IMR-90 (cell line): Measurements from ENCODE around the gene PAPPA. TPM values are rescaled to one million over a fixed set of nuclear protein-coding genes. Genes with fewer than 3 reads are reported as not detected.

Experiments used
- ATAC-seq: fragments of 200-7000 bp; cut with Tn5 transposase; 2 replicates; pipeline ENCODE4 v1.9.1; 2020; ENCODE audit warnings: low read depth, mild to moderate bottlenecking, moderate library complexity
- BruUV-seq: library from RNA; stranded (reverse); fragments of 400-500 nt; replicated peaks from 2 replicates; lab custom pipeline; 2021; lab: Mats Ljungman, UMichigan
- CTCF ChIA-PET: fragments of 300-600 bp; formaldehyde crosslinking; extraction: SDS; loops from one replicate; lab custom pipeline; 2021; ENCODE audit warnings: antibody characterized with exemption; lab: Yijun Ruan, JAX
- POLR2A ChIA-PET: fragments of 300-600 bp; sonication (Branson Sonifier 250); formaldehyde crosslinking; loops from one replicate; lab custom pipeline; 2022; ENCODE audit warnings: antibody characterized with exemption; ENCODE audit not compliant: unreplicated experiment; lab: Charles Lee
- DNase-seq: peaks from one replicate; pipeline ENCODE4 v3.0.0; 2013
- H2AFZ ChIP-seq: replicated peaks from 2 replicates; pipeline ENCODE3; 2013; ENCODE audit warnings: low read length, mild to moderate bottlenecking; ENCODE audit not compliant: poor library complexity
- H2AK5ac ChIP-seq: 2 replicates; pipeline ENCODE4 v1.6.1; 2013; ENCODE audit warnings: low read depth, low read length, inconsistent platforms
- H2AK9ac ChIP-seq: replicated peaks from 2 replicates; pipeline ENCODE3; 2013; ENCODE audit warnings: mild to moderate bottlenecking, low read depth, low read length, moderate library complexity; ENCODE audit not compliant: poor library complexity
- H2BK120ac ChIP-seq: 2 replicates; pipeline ENCODE4 v1.6.1; 2013; ENCODE audit warnings: low read depth, low read length, inconsistent platforms
- H2BK15ac ChIP-seq: 3 replicates; pipeline ENCODE4 v1.6.1; 2013; ENCODE audit warnings: low read depth, low read length, inconsistent platforms
- H2BK20ac ChIP-seq: 2 replicates; pipeline ENCODE4 v1.6.1; 2013; ENCODE audit warnings: low read depth, mild to moderate bottlenecking, inconsistent platforms, low read length, moderate library complexity
- H2BK5ac ChIP-seq: 2 replicates; pipeline ENCODE4 v1.6.1; 2013; ENCODE audit warnings: mild to moderate bottlenecking, low read depth, low read length, inconsistent platforms; ENCODE audit not compliant: poor library complexity, severe bottlenecking
- H3K14ac ChIP-seq: replicated peaks from 2 replicates; pipeline ENCODE4 v1.6.1; 2013; ENCODE audit warnings: low read depth, low read length, inconsistent platforms
- H3K18ac ChIP-seq: 2 replicates; pipeline ENCODE4 v1.6.1; 2013; ENCODE audit warnings: low read depth, low read length, control low read depth
- H3K23ac ChIP-seq: 2 replicates; pipeline ENCODE4 v1.6.1; 2013; ENCODE audit warnings: low read depth, low read length, inconsistent platforms
- H3K27ac ChIP-seq: 2 replicates; pipeline ENCODE4 v1.5.1; 2013; ENCODE audit warnings: mild to moderate bottlenecking, control low read depth, low read length; ENCODE audit not compliant: insufficient read depth
- H3K27me3 ChIP-seq: 2 replicates; pipeline ENCODE4 v1.6.1; 2013; ENCODE audit warnings: low read length; ENCODE audit not compliant: control insufficient read depth, insufficient read depth
- H3K36me3 ChIP-seq: 2 replicates; pipeline ENCODE4 v1.6.1; 2013; ENCODE audit warnings: low read length, mixed read lengths; ENCODE audit not compliant: control insufficient read depth, insufficient read depth
- H3K4ac ChIP-seq: 2 replicates; pipeline ENCODE4 v1.6.1; 2013; ENCODE audit warnings: low read depth, low read length, inconsistent platforms
- H3K4me1 ChIP-seq: 2 replicates; pipeline ENCODE4 v1.6.1; 2013; ENCODE audit warnings: low read length, mixed read lengths; ENCODE audit not compliant: control insufficient read depth, insufficient read depth
- H3K4me2 ChIP-seq: 2 replicates; pipeline ENCODE4 v1.6.1; 2013; ENCODE audit warnings: low read depth, mild to moderate bottlenecking, control low read depth, low read length, moderate library complexity
- H3K4me3 ChIP-seq: 2 replicates; pipeline ENCODE4 v1.5.1; 2013; ENCODE audit warnings: low read depth, mild to moderate bottlenecking, control low read depth, low read length, moderate library complexity; ENCODE audit not compliant: insufficient read depth
- H3K56ac ChIP-seq: 2 replicates; pipeline ENCODE4 v1.6.1; 2013; ENCODE audit warnings: low read length, inconsistent platforms; ENCODE audit not compliant: insufficient read depth; ENCODE audit errors: extremely low read depth
- H3K79me1 ChIP-seq, 2 experiments: 2 replicates each; pipeline ENCODE4 v1.6.1; 2013; ENCODE audit warnings: low read length in 2 of 2, inconsistent platforms in 1 of 2, low read depth in 1 of 2
- H3K9ac ChIP-seq: 2 replicates; pipeline ENCODE4 v1.6.1; 2013; ENCODE audit warnings: low read depth, low read length, control low read depth
- H3K9me1 ChIP-seq: 2 replicates; pipeline ENCODE4 v1.6.1; 2013; ENCODE audit warnings: low read length, inconsistent platforms; ENCODE audit not compliant: insufficient read depth
- H3K9me3 ChIP-seq: 2 replicates; pipeline ENCODE4 v1.6.1; 2013; ENCODE audit warnings: low read length; ENCODE audit not compliant: control insufficient read depth, insufficient read depth
- H4K20me1 ChIP-seq: 2 replicates; pipeline ENCODE4 v1.6.1; 2013; ENCODE audit warnings: low read length, inconsistent platforms; ENCODE audit not compliant: insufficient read depth
- H4K5ac ChIP-seq: 2 replicates; pipeline ENCODE4 v1.6.1; 2013; ENCODE audit warnings: mild to moderate bottlenecking, low read depth, low read length, control low read depth
- H4K8ac ChIP-seq, 2 experiments: 2 replicates each; pipeline ENCODE4 v1.6.1; 2013; ENCODE audit warnings: low read depth in 2 of 2, low read length in 2 of 2, control low read depth in 1 of 2, inconsistent platforms in 1 of 2
- H4K91ac ChIP-seq: 2 replicates; pipeline ENCODE4 v1.6.1; 2013; ENCODE audit warnings: low read depth, low read length, inconsistent platforms; ENCODE audit not compliant: insufficient read depth
- CEBPB ChIP-seq: IDR thresholded peaks from 2 replicates; pipeline ENCODE4 v1.6.1; 2012; ENCODE audit warnings: low read depth, low read length, improper control_type of control experiment
- ELK1 ChIP-seq: fragments of 150-350 bp; IDR thresholded peaks from 2 replicates; pipeline ENCODE4 v1.6.1; 2016; ENCODE audit warnings: low read depth, mild to moderate bottlenecking, low read length, moderate library complexity, borderline replicate concordance
- FOS ChIP-seq: fragments of 150-350 bp; IDR thresholded peaks from 2 replicates; pipeline ENCODE4 v1.6.1; 2016; ENCODE audit warnings: low read depth, low read length
- MAFK ChIP-seq: IDR thresholded peaks from 2 replicates; pipeline ENCODE4 v1.6.1; 2012; ENCODE audit warnings: low read depth, low read length, improper control_type of control experiment
- MAZ ChIP-seq: IDR thresholded peaks from 2 replicates; pipeline ENCODE4 v1.6.1; 2012; ENCODE audit warnings: low read depth, mild to moderate bottlenecking, low read length, improper control_type of control experiment, moderate library complexity, borderline replicate concordance
- MXI1 ChIP-seq: IDR thresholded peaks from 2 replicates; pipeline ENCODE4 v1.6.1; 2012; ENCODE audit warnings: low read depth, mild to moderate bottlenecking, low read length, moderate library complexity, borderline replicate concordance
- POLR2A ChIP-seq: IDR thresholded peaks from 2 replicates; pipeline ENCODE4 v1.6.1; 2012; ENCODE audit warnings: mild to moderate bottlenecking, low read depth, low read length
- RAD21 ChIP-seq: IDR thresholded peaks from 2 replicates; pipeline ENCODE4 v1.6.1; 2012; ENCODE audit warnings: low read length, improper control_type of control experiment
- RCOR1 ChIP-seq: IDR thresholded peaks from 2 replicates; pipeline ENCODE4 v1.6.1; 2012; ENCODE audit warnings: mild to moderate bottlenecking, low read length, improper control_type of control experiment; ENCODE audit not compliant: insufficient replicate concordance
- SMC3 ChIP-seq: fragments of 150-350 bp; IDR thresholded peaks from 2 replicates; pipeline ENCODE4 v1.6.1; 2016; ENCODE audit warnings: low read depth, mild to moderate bottlenecking, antibody characterized with exemption, low read length, moderate library complexity
- WGBS, 2 experiments: methylation state at CpG; one replicate each; pipeline versions ENCODE4 v1.1.5 to v1.1.7; 2013; ENCODE audit warnings: missing lambda C conversion rate in 2 of 2; ENCODE audit not compliant: insufficient read length in 1 of 2; ENCODE audit errors: extremely low coverage in 2 of 2; 5-methylcytosine and 5-hydroxymethylcytosine counted together
- dilution Hi-C: fragments of 300-500 bp; cut with HindIII; formaldehyde crosslinking; loops from one replicate; pipeline ENCODE4 v1.14.3; 2018; ENCODE audit warnings: low sequenced_read_pairs; ENCODE audit not compliant: unreplicated experiment
- in situ Hi-C: fragments of 300-500 bp; cut with MboI; formaldehyde crosslinking; loops from 3 replicates; pipeline ENCODE4 v1.14.3; 2019; ENCODE audit warnings: low sequenced_read_pairs, inconsistent platforms, mixed read lengths
- intact Hi-C: fragments of 100-400 bp; cut with micrococcal nuclease; formaldehyde crosslinking; loops from 2 replicates; pipeline ENCODE4 v1.10.0; 2022
- polyA plus RNA-seq, 3 experiments: library from polyadenylated mRNA; depleted of rRNA; stranded (reverse); fragments of >200 nt; gene quantifications; 2 replicates each; pipeline ENCODE4 v1.2.3, GENCODE V29; 2012; ENCODE audit warnings: low replicate concordance in 1 of 3
- total RNA-seq: library from RNA; depleted of rRNA; stranded (reverse); fragments of >200 nt; gene quantifications from 2 replicates; pipeline ENCODE4 v1.2.3, GENCODE V29; 2012
- TF ChIP-seq, protein P1 (sequence below): conservative IDR thresholded peaks from 2 replicates; pipeline ENCODE4 v1.5.1; 2012; ENCODE audit warnings: mild to moderate bottlenecking, low read depth, low read length, improper control_type of control experiment

Gene PAPPA
- total and polyA plus RNA-seq, 2 of the 4 experiments (the other 2 are of a cell fraction): 8.3 to 12.4 TPM

- dilution Hi-C loops: no loop called here
- no peaks in the 10 kb centered on the region for H4K20me1 ChIP-seq
- no peak overlapping the region for H3K56ac ChIP-seq
- no peaks in the 10 kb centered on the region for H3K36me3 ChIP-seq
- ChIA-PET CTCF (interaction anchor here (0.7 kb wide), 1 partner anchor 206 kb away, joined by 3 read pairs; no protein-coding TSS in a partner anchor), POLR2A (no interaction called here)
- peak overlapping the region; percentile 49; the same call in 1 of the 2 replicates for H2AK5ac ChIP-seq
- no peak overlapping the region for H4K5ac ChIP-seq
- no peak overlapping the region; a peak in 1 of 4 replicates for H4K8ac ChIP-seq
- no peaks in the 10 kb centered on the region for H3K9me1 ChIP-seq
- H4K91ac ChIP-seq: no peak overlapping the region
- no peak overlapping the region for H2BK20ac ChIP-seq
- H2BK15ac ChIP-seq: peak overlapping the region; percentile 82; the same call in 2 of the 3 replicates
- no peak overlapping the region for H3K9ac ChIP-seq
- no peaks in the 10 kb centered on the region for H3K9me3 ChIP-seq
- no peak overlapping the region for H3K4me3 ChIP-seq
- peak overlapping the region; percentile 55; the same call in 1 of the 2 replicates for H2BK120ac ChIP-seq
- H3K4me2 ChIP-seq: no peak overlapping the region
- H2AFZ ChIP-seq: no peak overlapping the region
- WGBS, 2 experiments: 100% methylated on average over 1 of the region's 4 CpGs; no CpG with 5 or more reads in 1 of the 2 experiments
- intact Hi-C loops: loop anchor here (5.0 to 10.0 kb wide), 6 partner anchors 48 to 495 kb away; no protein-coding TSS in a partner anchor
- H3K23ac ChIP-seq: no peak overlapping the region
- no peak for ATAC-seq
- H3K18ac ChIP-seq: peak overlapping the region; percentile 1; the same call in 1 of the 2 replicates
- H2BK5ac ChIP-seq: no peak overlapping the region
- peaks cover 5% of the 10 kb centered on the region for H3K4me1 ChIP-seq
- in situ Hi-C loops: loop anchor here (10.0 kb wide), 3 partner anchors 425 to 555 kb away; no protein-coding TSS in a partner anchor
- H2AK9ac ChIP-seq: no peak overlapping the region
- TF ChIP-seq RCOR1 (no peak), ELK1 (no peak), RAD21 (peak; percentile 44), POLR2A (no peak), FOS (no peak), MAZ (no peak), SMC3 (peak; percentile 35; the same call in 1 of the 2 replicates), MAFK (no peak), MXI1 (no peak), CEBPB (no peak)
- TF ChIP-seq, protein P1, sequence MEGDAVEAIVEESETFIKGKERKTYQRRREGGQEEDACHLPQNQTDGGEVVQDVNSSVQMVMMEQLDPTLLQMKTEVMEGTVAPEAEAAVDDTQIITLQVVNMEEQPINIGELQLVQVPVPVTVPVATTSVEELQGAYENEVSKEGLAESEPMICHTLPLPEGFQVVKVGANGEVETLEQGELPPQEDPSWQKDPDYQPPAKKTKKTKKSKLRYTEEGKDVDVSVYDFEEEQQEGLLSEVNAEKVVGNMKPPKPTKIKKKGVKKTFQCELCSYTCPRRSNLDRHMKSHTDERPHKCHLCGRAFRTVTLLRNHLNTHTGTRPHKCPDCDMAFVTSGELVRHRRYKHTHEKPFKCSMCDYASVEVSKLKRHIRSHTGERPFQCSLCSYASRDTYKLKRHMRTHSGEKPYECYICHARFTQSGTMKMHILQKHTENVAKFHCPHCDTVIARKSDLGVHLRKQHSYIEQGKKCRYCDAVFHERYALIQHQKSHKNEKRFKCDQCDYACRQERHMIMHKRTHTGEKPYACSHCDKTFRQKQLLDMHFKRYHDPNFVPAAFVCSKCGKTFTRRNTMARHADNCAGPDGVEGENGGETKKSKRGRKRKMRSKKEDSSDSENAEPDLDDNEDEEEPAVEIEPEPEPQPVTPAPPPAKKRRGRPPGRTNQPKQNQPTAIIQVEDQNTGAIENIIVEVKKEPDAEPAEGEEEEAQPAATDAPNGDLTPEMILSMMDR: peak; percentile 46
- H3K27ac ChIP-seq: no peak overlapping the region
- H3K27me3 ChIP-seq: no peaks in the 10 kb centered on the region
- no peak for DNase-seq
- no peak overlapping the region for H3K4ac ChIP-seq
- BruUV-seq: no TSS peak
- H3K14ac ChIP-seq: 0 out of 2 replicates have a peak overlapping the region, but pooled peaks have one; percentile 21
- H3K79me1 ChIP-seq: peaks cover 0 to 7% of the 10 kb centered on the region in 2 experiments; a peak in 3 of 4 replicates
Observed at GRCh38 chr9:116149844-116150243, 3.7 kb upstream of the PAPPA start.
